PC-3 (cell line): ENCODE results near the gene EXO1. TPM values are rescaled to one million over a fixed set of nuclear protein-coding genes. Genes with fewer than 3 reads are reported as not detected.

Experiments used
- ATAC-seq: fragments of 200-7000 bp; cut with Tn5 transposase; 2 replicates; pipeline ENCODE4 v1.9.1; 2020; ENCODE audit warnings: mild to moderate bottlenecking, moderate library complexity
- BruUV-seq: library from RNA; stranded (reverse); fragments of 400-500 nt; replicated peaks from 2 replicates; lab custom pipeline; 2021; lab: Mats Ljungman, UMichigan
- CTCF ChIA-PET: fragments of 300-600 bp; sonication (Branson Sonifier 250); formaldehyde crosslinking; loops from one replicate; lab custom pipeline; 2022; ENCODE audit warnings: antibody characterized with exemption; lab: Charles Lee
- POLR2A ChIA-PET: fragments of 300-600 bp; sonication (Branson Sonifier 250); formaldehyde crosslinking; loops from one replicate; lab custom pipeline; 2022; ENCODE audit warnings: antibody characterized with exemption; ENCODE audit not compliant: unreplicated experiment; lab: Charles Lee
- DNase-seq: peaks from one replicate; pipeline ENCODE4 v3.0.0-alpha.2; 2015
- H2AFZ ChIP-seq: fragments of 300-600 bp; sonication (generic); 2 replicates; pipeline ENCODE4 v1.6.0; 2016; ENCODE audit warnings: antibody characterized with exemption, low read length
- H3F3A ChIP-seq: fragments of 300-600 bp; sonication (generic); one replicate; pipeline ENCODE4 v1.6.0; 2017; ENCODE audit warnings: antibody characterized with exemption, low read length, control low read depth, mild to moderate bottlenecking; ENCODE audit not compliant: unreplicated experiment
- H3K27ac ChIP-seq: fragments of 300-600 bp; sonication (generic); 2 replicates; pipeline ENCODE4 v1.5.1; 2016; ENCODE audit warnings: mild to moderate bottlenecking, low read length
- H3K27me3 ChIP-seq: fragments of 300-600 bp; sonication (generic); 2 replicates; pipeline ENCODE4 v1.6.1; 2016; ENCODE audit warnings: low read length, mixed read lengths
- H3K36me3 ChIP-seq: fragments of 300-600 bp; sonication (generic); 2 replicates; pipeline ENCODE4 v1.6.1; 2016; ENCODE audit warnings: low read depth, mixed run types, low read length, mixed read lengths
- H3K4me1 ChIP-seq: fragments of 300-600 bp; sonication (generic); 2 replicates; pipeline ENCODE4 v1.5.1; 2016; ENCODE audit warnings: low read length; ENCODE audit not compliant: insufficient read depth
- H3K4me2 ChIP-seq: fragments of 300-600 bp; sonication (generic); 2 replicates; pipeline ENCODE4 v1.6.0; 2016; ENCODE audit warnings: low read length
- H3K4me3 ChIP-seq: fragments of 300-600 bp; sonication (generic); 2 replicates; pipeline ENCODE4 v1.5.1; 2016; ENCODE audit warnings: mild to moderate bottlenecking, low read length, mixed read lengths
- H3K79me2 ChIP-seq: fragments of 300-600 bp; sonication (generic); 2 replicates; pipeline ENCODE4 v1.6.1; 2017; ENCODE audit warnings: low read length, mixed read lengths
- H3K9ac ChIP-seq: fragments of 300-600 bp; sonication (generic); 2 replicates; pipeline ENCODE4 v1.6.0; 2016; ENCODE audit warnings: mild to moderate bottlenecking, low read length
- H3K9me2 ChIP-seq: fragments of 300-600 bp; sonication (generic); replicated peaks from 2 replicates; pipeline ENCODE4 v1.6.1; 2016; ENCODE audit warnings: mixed run types, low read length, mixed read lengths
- H3K9me3 ChIP-seq: fragments of 300-600 bp; sonication (generic); 2 replicates; pipeline ENCODE4 v1.6.1; 2016; ENCODE audit warnings: low read length, mixed read lengths
- H4K20me1 ChIP-seq: fragments of 300-600 bp; sonication (generic); 2 replicates; pipeline ENCODE4 v1.6.1; 2016; ENCODE audit warnings: low read length, mixed read lengths
- CTCF ChIP-seq: fragments of 300-600 bp; sonication (generic); conservative IDR thresholded peaks from 2 replicates; pipeline ENCODE4 v1.5.1; 2017; ENCODE audit warnings: antibody characterized with exemption, low read depth, mild to moderate bottlenecking, low read length
- EZH2 ChIP-seq: fragments of 300-600 bp; sonication (generic); IDR thresholded peaks from one replicate; pipeline ENCODE4 v1.6.1; 2017; ENCODE audit warnings: antibody characterized with exemption, mild to moderate bottlenecking, low read length; ENCODE audit not compliant: unreplicated experiment
- EZH2phosphoT487 ChIP-seq: fragments of 300-600 bp; sonication (generic); IDR thresholded peaks from 2 replicates; pipeline ENCODE4 v1.6.1; 2018; ENCODE audit warnings: mild to moderate bottlenecking, antibody characterized with exemption, low read length, borderline replicate concordance
- intact Hi-C: fragments of 100-400 bp; cut with micrococcal nuclease; formaldehyde crosslinking; loops from 2 replicates; pipeline ENCODE4 v1.9.0; 2023
- total RNA-seq: library from RNA; depleted of rRNA; stranded (reverse); fragments of >200 nt; gene quantifications from 2 replicates; pipeline ENCODE4 v1.2.3, GENCODE V29; 2014

The EXO1 gene
- total RNA-seq, 1 experiment from 2014 or later: 41.3 TPM

- H4K20me1 ChIP-seq: no peaks in the 10 kb centered on the region
- no peaks in the 10 kb centered on the region for H3K79me2 ChIP-seq
- no peak overlapping the region for H3K27ac ChIP-seq
- no peak overlapping the region for H3K4me2 ChIP-seq
- TF ChIP-seq EZH2phosphoT487: no peak
- H3K36me3 ChIP-seq: no peaks in the 10 kb centered on the region
- H3K9me2 ChIP-seq: no peaks in the 10 kb centered on the region
- ChIA-PET CTCF (no interaction called here), POLR2A (no interaction called here)
- no peak overlapping the region for H2AFZ ChIP-seq
- H3F3A ChIP-seq: peaks cover 6% of the 10 kb centered on the region
- intact Hi-C loops: loop anchor here (5.0 kb wide), 1 partner anchor 367 kb away; the partner anchor contains the start of gene KMO
- BruUV-seq: no TSS peak
- no peak overlapping the region for H3K4me3 ChIP-seq
- no peak overlapping the region for H3K9ac ChIP-seq
- DNase-seq (no peak), ATAC-seq (no peak)
- no peaks in the 10 kb centered on the region for H3K27me3 ChIP-seq
- H3K9me3 ChIP-seq: no peaks in the 10 kb centered on the region
- peaks cover 10% of the 10 kb centered on the region for H3K4me1 ChIP-seq
Measured at GRCh38 chr1:241899210-241899609, 51.2 kb downstream of the EXO1 start.

GRCh38 chr1:241900381-241900780 lies 52.4 kb downstream of the EXO1 start:
- no peak for TF ChIP-seq EZH2
- no peak for TF ChIP-seq EZH2phosphoT487
- TF ChIP-seq CTCF: no peak
- H3K4me2 ChIP-seq: no peak overlapping the region
- ATAC-seq (no peak), DNase-seq (no peak)
- ChIA-PET POLR2A (no interaction called here), CTCF (no interaction called here)
- no peaks in the 10 kb centered on the region for H4K20me1 ChIP-seq
- H3K79me2 ChIP-seq: no peaks in the 10 kb centered on the region
- H2AFZ ChIP-seq: no peak overlapping the region
- H3K9ac ChIP-seq: no peak overlapping the region
- no peaks in the 10 kb centered on the region for H3K36me3 ChIP-seq
- no peaks in the 10 kb centered on the region for H3K4me1 ChIP-seq
- intact Hi-C loops: no loop called here
- no peaks in the 10 kb centered on the region for H3K9me2 ChIP-seq
- no TSS peak for BruUV-seq
- H3K9me3 ChIP-seq: no peaks in the 10 kb centered on the region
- no peak overlapping the region for H3K4me3 ChIP-seq
- no peak overlapping the region for H3K27ac ChIP-seq
- H3K27me3 ChIP-seq: no peaks in the 10 kb centered on the region
- no peaks in the 10 kb centered on the region for H3F3A ChIP-seq

GRCh38 chr1:241902391-241903065 lies 54.5 kb downstream of the EXO1 start:
- BruUV-seq: no TSS peak
- Histone ChIP-seq H3K4me1 (no peaks in the 10 kb centered on the region), H3F3A (no peaks in the 10 kb centered on the region), H3K4me3 (no peak overlapping the region), H4K20me1 (no peaks in the 10 kb centered on the region), H3K9me2 (no peaks in the 10 kb centered on the region), H2AFZ (no peak overlapping the region), H3K36me3 (no peaks in the 10 kb centered on the region), H3K4me2 (no peak overlapping the region), H3K9ac (no peak overlapping the region), H3K79me2 (no peaks in the 10 kb centered on the region), H3K9me3 (no peaks in the 10 kb centered on the region), H3K27me3 (no peaks in the 10 kb centered on the region), H3K27ac (no peak overlapping the region)
- ChIA-PET POLR2A (no interaction called here), CTCF (no interaction called here)
- DNase-seq (no peak), ATAC-seq (no peak)
- intact Hi-C loops: no loop called here
- TF ChIP-seq CTCF: no peak
- no peak for TF ChIP-seq EZH2
- TF ChIP-seq EZH2phosphoT487: no peak
